ENCODE results near the gene CHPF. TPM values are rescaled to one million over a fixed set of nuclear protein-coding genes. Genes with fewer than 3 reads are reported as not detected.

Gene CHPF
- total RNA-seq, 4 donors from 2014 or later, result 19.0 to 122 (median 90.5) TPM

- no peaks in the 10 kb centered on the region for H3K9me3 ChIP-seq
- H3K27me3 ChIP-seq, result peaks cover 0 to 14% of the 10 kb centered on the region in 2 donors
- no peak overlapping the region for H3K4me3 ChIP-seq
- TF ChIP-seq CTCF (IDR thresholded peaks at IDR 0.05), result no peak
- no peak for TF ChIP-seq POLR2A (IDR thresholded peaks at IDR 0.05)
- no peaks in the 10 kb centered on the region for H3K36me3 ChIP-seq
- H3K4me1 ChIP-seq, result peaks cover 0 to 6% (median 0%) of the 10 kb centered on the region in 4 donors
- no peak overlapping the region for H3K27ac ChIP-seq
- no peak for DNase-seq
Measured at GRCh38 chr2:219514836-219515235, 28.8 kb downstream of the CHPF start.

- Histone ChIP-seq H3K27ac (no peak within 1 kb of the TSS), H3K4me1 (peaks cover 0 to 11% (median 0%) of the 10 kb centered on the region in 4 donors), H3K27me3 (peaks cover 0 to 14% of the 10 kb centered on the region in 2 donors), H3K36me3 (no peaks in the 10 kb centered on the region), H3K9me3 (no peaks in the 10 kb centered on the region), H3K4me3 (no peak within 1 kb of the TSS)
- DNase-seq, result no peak
- no peak for TF ChIP-seq CTCF (IDR thresholded peaks at IDR 0.05)
- no peak for TF ChIP-seq POLR2A (IDR thresholded peaks at IDR 0.05)
Measured at GRCh38 chr2:219514196-219514761, 29.3 kb downstream of the CHPF start, which contains the start of gene ASIC4. Gene ASIC4, plus strand, starts transcription at chr2:219514482. Its CDS starts 243 bp downstream, at chr2:219514725.

- Histone ChIP-seq H3K4me3 (no peak overlapping the region), H3K27ac (no peak overlapping the region), H3K36me3 (no peaks in the 10 kb centered on the region), H3K27me3 (peaks cover 0 to 14% of the 10 kb centered on the region in 2 donors), H3K9me3 (no peaks in the 10 kb centered on the region), H3K4me1 (peaks cover 0 to 13% (median 0%) of the 10 kb centered on the region in 4 donors)
- TF ChIP-seq CTCF (IDR thresholded peaks at IDR 0.05) (no peak), POLR2A (IDR thresholded peaks at IDR 0.05) (no peak)
- DNase-seq, result no peak
Measured at GRCh38 chr2:219513787-219514186, 29.8 kb downstream of the CHPF start.

GRCh38 chr2:219512524-219513216, 30.9 kb downstream of the CHPF start:
- Histone ChIP-seq H3K36me3 (no peaks in the 10 kb centered on the region), H3K9me3 (no peaks in the 10 kb centered on the region), H3K27me3 (peaks cover 0 to 14% of the 10 kb centered on the region in 2 donors), H3K4me3 (no peak overlapping the region), H3K4me1 (peaks cover 0 to 13% (median 0%) of the 10 kb centered on the region in 4 donors), H3K27ac (no peak overlapping the region)
- DNase-seq, result no peak
- no peak for TF ChIP-seq POLR2A (IDR thresholded peaks at IDR 0.05)
- TF ChIP-seq CTCF (IDR thresholded peaks at IDR 0.05), result no peak

GRCh38 chr2:219511547-219512325, 31.9 kb downstream of the CHPF start:
- TF ChIP-seq POLR2A (IDR thresholded peaks at IDR 0.05) (no peak), CTCF (IDR thresholded peaks at IDR 0.05) (no peak)
- Histone ChIP-seq H3K27me3 (peaks cover 0 to 14% of the 10 kb centered on the region in 2 donors), H3K36me3 (peaks cover 0 to 6% (median 0%) of the 10 kb centered on the region in 3 donors), H3K27ac (no peak overlapping the region), H3K9me3 (no peaks in the 10 kb centered on the region), H3K4me3 (no peak overlapping the region), H3K4me1 (peaks cover 0 to 13% (median 0%) of the 10 kb centered on the region in 4 donors)
- no peak for DNase-seq

All from Peyer's patch (tissue), 4 donors.